Small intestine (tissue), 7 donors: ENCODE results near the gene TEP1. TPM values are rescaled to one million over a fixed set of nuclear protein-coding genes. Genes with fewer than 3 reads are reported as not detected.

Experiments
- DNase-seq, 2 donors: peaks; one replicate each; pipeline versions ENCODE4 v3.0.0 to v3.0.0-alpha.2; 2013
- FAIRE-seq: peaks from 2 replicates; lab custom pipeline; 2012; peaks lifted over from hg19 to GRCh38; lab: Jason Lieb, UNC
- H3K27ac ChIP-seq, 3 donors: one replicate each; pipeline ENCODE4 v1.5.1; 2013; ENCODE audit warnings: low read length in 2 of 3, mild to moderate bottlenecking in 2 of 3, control low read depth in 1 of 3, inconsistent platforms in 1 of 3, low read depth in 1 of 3, moderate library complexity in 1 of 3
- H3K27me3 ChIP-seq, 3 donors: one replicate each; pipeline ENCODE4 v1.6.1; 2013; ENCODE audit warnings: low read length in 3 of 3, inconsistent platforms in 1 of 3; ENCODE audit not compliant: control insufficient read depth in 3 of 3, insufficient read depth in 3 of 3
- H3K36me3 ChIP-seq, 3 donors: one replicate each; pipeline ENCODE4 v1.6.1; 2013; ENCODE audit warnings: low read length in 3 of 3, inconsistent platforms in 1 of 3, low read depth in 1 of 3, mild to moderate bottlenecking in 1 of 3, moderate library complexity in 1 of 3; ENCODE audit not compliant: control insufficient read depth in 3 of 3, insufficient read depth in 2 of 3
- H3K4me1 ChIP-seq, 3 donors: one replicate each; pipeline ENCODE4 v1.6.1; 2013; ENCODE audit warnings: low read length in 2 of 3, inconsistent platforms in 1 of 3, low read depth in 1 of 3, mild to moderate bottlenecking in 1 of 3, moderate library complexity in 1 of 3; ENCODE audit not compliant: control insufficient read depth in 3 of 3, insufficient read depth in 2 of 3
- H3K4me3 ChIP-seq, 3 donors: one replicate each; pipeline ENCODE4 v1.5.1; 2013; ENCODE audit warnings: low read length in 3 of 3, control low read depth in 1 of 3, inconsistent platforms in 1 of 3, low read depth in 1 of 3, mild to moderate bottlenecking in 1 of 3, moderate library complexity in 1 of 3
- H3K9me3 ChIP-seq, 2 donors: one replicate each; pipeline ENCODE4 v1.6.1; 2013; ENCODE audit warnings: low read depth in 1 of 2, low read length in 1 of 2; ENCODE audit not compliant: control insufficient read depth in 2 of 2, insufficient read depth in 1 of 2
- WGBS, 3 donors: extraction: QIAGEN DNeasy Blood & Tissue Kit; methylation state at CpG; one replicate each; pipeline ENCODE4 v1.1.7; 2013; 5-methylcytosine and 5-hydroxymethylcytosine counted together
- polyA plus RNA-seq, 4 donors: library from polyadenylated mRNA; stranded (reverse) in 3 of 4; unstranded in 1 of 4; fragments of 200-250 nt in 3 of 4; fragments of 120-200 nt in 1 of 4; gene quantifications; one replicate each; pipeline versions ENCODE4 v1.2.1 to v1.2.3, GENCODE V29; 2013
- donor health status: healthy with polysubstance abuse.
- donor health status: control.
- donor health status: control.
- donor health status: Bipolar disorder and iron deficiency.
- donor health status: healthy.

Gene TEP1
- polyA plus RNA-seq, 4 donors, result 32.9 to 87.4 (median 66.0) TPM

- FAIRE-seq, result no peak
- DNase-seq, result no peak
- H3K4me3 ChIP-seq, result no peak overlapping the region
- WGBS, 3 donors, result 87 to 91% (median 88%) methylated on average over 6 to 7 of the region's 7 CpGs
- H3K9me3 ChIP-seq, result no peaks in the 10 kb centered on the region
- H3K27me3 ChIP-seq, result no peaks in the 10 kb centered on the region
- H3K4me1 ChIP-seq, result peaks cover 0 to 45% (median 14%) of the 10 kb centered on the region in 3 donors
- peak overlapping the region in 1 of 3 donors; percentile 77 for H3K27ac ChIP-seq
- H3K36me3 ChIP-seq, result peaks cover 42 to 92% (median 60%) of the 10 kb centered on the region in 3 donors
These were observed 32.0 kb downstream of the TEP1 start for GRCh38 chr14:20381341-20381740.

- peak; percentile 29 to 44 for DNase-seq
- Histone ChIP-seq H3K9me3 (no peaks in the 10 kb centered on the region), H3K27me3 (no peaks in the 10 kb centered on the region), H3K4me3 (no peak overlapping the region), H3K27ac (peak overlapping the region; percentile 68 to 81 (median 77)), H3K4me1 (peaks cover 0 to 50% (median 14%) of the 10 kb centered on the region in 3 donors), H3K36me3 (peaks cover 38 to 91% (median 58%) of the 10 kb centered on the region in 3 donors)
- no peak for FAIRE-seq
- 74 to 89% (median 77%) methylated on average over 6 of the region's 6 CpGs for WGBS, 3 donors
These were observed 32.6 kb downstream of the TEP1 start for GRCh38 chr14:20380681-20381080.

- FAIRE-seq (no peak), DNase-seq (peak in 1 of 2 donors; percentile 97)
- Histone ChIP-seq H3K4me1 (peaks cover 0 to 58% (median 14%) of the 10 kb centered on the region in 3 donors), H3K4me3 (no peak overlapping the region), H3K27ac (peak overlapping the region; percentile 68 to 81 (median 77)), H3K27me3 (no peaks in the 10 kb centered on the region), H3K9me3 (peaks cover 0 to 4% of the 10 kb centered on the region in 2 donors), H3K36me3 (peaks cover 36 to 91% (median 55%) of the 10 kb centered on the region in 3 donors)
- 14 to 34% (median 22%) methylated on average over 1 of the region's 1 CpG for WGBS, 3 donors
These were observed 33.6 kb downstream of the TEP1 start for GRCh38 chr14:20379743-20380142.

- Histone ChIP-seq H3K4me1 (peaks cover 0 to 56% (median 14%) of the 10 kb centered on the region in 3 donors), H3K27me3 (no peaks in the 10 kb centered on the region), H3K9me3 (peaks cover 0 to 4% of the 10 kb centered on the region in 2 donors), H3K4me3 (no peak overlapping the region), H3K36me3 (peaks cover 30 to 88% (median 52%) of the 10 kb centered on the region in 3 donors), H3K27ac (peak overlapping the region; percentile 69 to 96 (median 89))
- FAIRE-seq, result no peak
- DNase-seq, result peak in 1 of 2 donors; percentile 64
- 97 to 99% (median 97%) methylated on average over 2 of the region's 2 CpGs for WGBS, 3 donors
These were observed 36.1 kb downstream of the TEP1 start for GRCh38 chr14:20377171-20377570.

- Histone ChIP-seq H3K4me1 (peaks cover 0 to 46% (median 11%) of the 10 kb centered on the region in 3 donors), H3K9me3 (peaks cover 0 to 4% of the 10 kb centered on the region in 2 donors), H3K4me3 (peak overlapping the region in 1 of 3 donors; percentile 2), H3K27ac (peak overlapping the region; percentile 72 to 96 (median 89)), H3K36me3 (peaks cover 32 to 78% (median 51%) of the 10 kb centered on the region in 3 donors), H3K27me3 (no peaks in the 10 kb centered on the region)
- FAIRE-seq (no peak), DNase-seq (peak; percentile 95 to 97)
- 12 to 68% (median 26%) methylated on average over 12 of the region's 12 CpGs for WGBS, 3 donors
These were observed 37.2 kb downstream of the TEP1 start for GRCh38 chr14:20376071-20376588.

- no peaks in the 10 kb centered on the region for H3K27me3 ChIP-seq
- H3K4me3 ChIP-seq, result peak overlapping the region in 1 of 3 donors; percentile 2
- FAIRE-seq (no peak), DNase-seq (peak; percentile 54 to 92)
- H3K27ac ChIP-seq, result peak overlapping the region; percentile 72 to 96 (median 89)
- WGBS, 3 donors, result 15 to 61% (median 41%) methylated on average over 3 of the region's 3 CpGs
- H3K36me3 ChIP-seq, result peaks cover 30 to 75% (median 56%) of the 10 kb centered on the region in 3 donors
- peaks cover 0 to 40% (median 8%) of the 10 kb centered on the region in 3 donors for H3K4me1 ChIP-seq
- H3K9me3 ChIP-seq, result peaks cover 0 to 4% of the 10 kb centered on the region in 2 donors
These were observed 37.8 kb downstream of the TEP1 start for GRCh38 chr14:20375471-20375870.

- H3K27ac ChIP-seq, result no peak overlapping the region
- H3K9me3 ChIP-seq, result peaks cover 0 to 4% of the 10 kb centered on the region in 2 donors
- WGBS, 3 donors, result 78 to 87% (median 80%) methylated on average over 5 of the region's 5 CpGs
- peaks cover 0 to 28% (median 3%) of the 10 kb centered on the region in 3 donors for H3K4me1 ChIP-seq
- no peaks in the 10 kb centered on the region for H3K27me3 ChIP-seq
- no peak for DNase-seq
- peaks cover 23 to 71% (median 55%) of the 10 kb centered on the region in 3 donors for H3K36me3 ChIP-seq
- no peak for FAIRE-seq
- no peak overlapping the region for H3K4me3 ChIP-seq
These were observed 40.5 kb downstream of the TEP1 start for GRCh38 chr14:20372796-20373195.

- peaks cover 11 to 45% (median 43%) of the 10 kb centered on the region in 3 donors for H3K36me3 ChIP-seq
- DNase-seq (no peak), FAIRE-seq (no peak)
- no peaks in the 10 kb centered on the region for H3K4me1 ChIP-seq
- no peak overlapping the region for H3K4me3 ChIP-seq
- no peaks in the 10 kb centered on the region for H3K27me3 ChIP-seq
- H3K27ac ChIP-seq, result no peak overlapping the region
- H3K9me3 ChIP-seq, result no peaks in the 10 kb centered on the region
These were observed 47.4 kb downstream of the TEP1 start for GRCh38 chr14:20365928-20366327.
